ENCODE data around the gene C10orf143.
"Not testable (repeated sequence)": the region's sequence is repeated elsewhere in the genome, so short reads cannot be mapped to it uniquely, and the experiment has no call there.

C10orf143 gene

GRCh38 chr10:130111113-130111851 is 652 bp upstream of the C10orf143 start:
- FAIRE-seq, result peak; percentile 77

GRCh38 chr10:130109796-130110245 is 809 bp downstream of the C10orf143 start:
- peak; percentile 48 for FAIRE-seq

- no peak for FAIRE-seq
Measured at GRCh38 chr10:130108934-130109604, 1.6 kb downstream of the C10orf143 start.

- not testable (repeated sequence) for FAIRE-seq
Measured at GRCh38 chr10:130108146-130108545, 2.5 kb downstream of the C10orf143 start.

GRCh38 chr10:130105724-130106123 is 4.9 kb downstream of the C10orf143 start:
- no peak for FAIRE-seq

- FAIRE-seq, result no peak
Measured at GRCh38 chr10:130099344-130099743, 11.3 kb downstream of the C10orf143 start.

- not testable (repeated sequence) for FAIRE-seq
Measured at GRCh38 chr10:130090565-130090964, 20.1 kb downstream of the C10orf143 start.

- FAIRE-seq, result no peak
Measured at GRCh38 chr10:130080461-130080814, 30.2 kb downstream of the C10orf143 start.

- FAIRE-seq, result no peak
Measured at GRCh38 chr10:130079614-130080460, 30.8 kb downstream of the C10orf143 start.

- FAIRE-seq, result no peak
Measured at GRCh38 chr10:130078120-130078519, 32.5 kb downstream of the C10orf143 start.

- FAIRE-seq, result no peak
Measured at GRCh38 chr10:130076681-130077080, 33.9 kb downstream of the C10orf143 start.

GRCh38 chr10:130074639-130075038 is 36.0 kb downstream of the C10orf143 start:
- FAIRE-seq, result no peak

- no peak for FAIRE-seq
Measured at GRCh38 chr10:130073912-130074311, 36.7 kb downstream of the C10orf143 start.

- no peak for FAIRE-seq
Measured at GRCh38 chr10:130072247-130072646, 38.4 kb downstream of the C10orf143 start.

GRCh38 chr10:130067893-130068292 is 42.7 kb downstream of the C10orf143 start:
- no peak for FAIRE-seq

GRCh38 chr10:130066743-130067142 is 43.9 kb downstream of the C10orf143 start:
- FAIRE-seq, result no peak

- FAIRE-seq, result no peak
Measured at GRCh38 chr10:130065251-130065650, 45.4 kb downstream of the C10orf143 start.

- FAIRE-seq, result no peak
Measured at GRCh38 chr10:130064783-130065182, 45.8 kb downstream of the C10orf143 start.

- FAIRE-seq, result no peak
Measured at GRCh38 chr10:130062976-130063375, 47.7 kb downstream of the C10orf143 start.

- no peak for FAIRE-seq
Measured at GRCh38 chr10:130062201-130062600, 48.4 kb downstream of the C10orf143 start.

GRCh38 chr10:130061760-130062159 is 48.9 kb downstream of the C10orf143 start:
- no peak for FAIRE-seq

GRCh38 chr10:130054021-130054420 is 56.6 kb downstream of the C10orf143 start:
- no peak for FAIRE-seq

GRCh38 chr10:130053561-130053960 is 57.1 kb downstream of the C10orf143 start:
- no peak for FAIRE-seq
